ENCODE results near the gene ARHGAP42. TPM values are rescaled to one million over a fixed set of nuclear protein-coding genes. Genes with fewer than 3 reads are reported as not detected.

Gene ARHGAP42
- total RNA-seq, 1 experiment from 2014 or later = 39.1 TPM

GRCh38 chr11:100922121-100922520 is 235.0 kb downstream of the ARHGAP42 start:
- Histone ChIP-seq H2AK5ac (ENCODE audit: insufficient read length, low read length) (no peak overlapping the region), H3K4me2 (ENCODE audit: insufficient read depth, insufficient read length, low read length) (no peak overlapping the region), H2BK15ac (ENCODE audit: low read depth, low read length) (no peak overlapping the region), H4K8ac (replicated peaks; ENCODE audit: insufficient read length, low read depth, low read length) (no peak overlapping the region), H3K23ac (ENCODE audit: insufficient read length, low read depth, low read length) (no peak overlapping the region), H3K14ac (ENCODE audit: insufficient read depth, low read length) (no peak overlapping the region), H3K79me2 (ENCODE audit: insufficient read depth, low read length) (no peaks in the 10 kb centered on the region), H3K9me3 (ENCODE audit: control insufficient read depth, low read depth, low read length) (no peaks in the 10 kb centered on the region), H3K27ac (ENCODE audit: insufficient read length, low read depth, low read length) (no peak overlapping the region), H4K91ac (ENCODE audit: insufficient read length, low read depth, low read length) (no peak overlapping the region), H3K23me2 (ENCODE audit: insufficient read length, low read depth, low read length, poor library complexity, severe bottlenecking) (no peaks in the 10 kb centered on the region), H2AFZ (ENCODE audit: low read length) (no peak overlapping the region), H3K18ac (ENCODE audit: insufficient read length, low read depth, low read length) (no peak overlapping the region), H3K56ac (ENCODE audit: insufficient read length, low read depth, low read length) (no peak overlapping the region), H2BK20ac (ENCODE audit: low read depth, low read length, poor library complexity, severe bottlenecking) (no peak overlapping the region), H3T11ph (ENCODE audit: low read length) (no peak overlapping the region), H3K4me1 (ENCODE audit: insufficient read depth, low read length) (no peaks in the 10 kb centered on the region; the same call in 1 of the 2 replicates), H4K5ac (ENCODE audit: insufficient read length, low read depth, low read length) (no peak overlapping the region), H2BK120ac (ENCODE audit: low read depth, low read length, poor library complexity, severe bottlenecking) (no peak overlapping the region), H4K20me1 (ENCODE audit: control insufficient read depth, insufficient read depth, insufficient read length) (no peaks in the 10 kb centered on the region), H3K79me1 (ENCODE audit: insufficient read depth, low read depth, low read length, poor library complexity, severe bottlenecking) (no peaks in the 10 kb centered on the region), H3K4ac (ENCODE audit: low read depth, low read length) (no peak overlapping the region), H3K9ac (ENCODE audit: extremely low read depth, insufficient read length, low read length) (no peak overlapping the region), H2BK12ac (ENCODE audit: insufficient read length, low read depth, low read length) (no peak overlapping the region), H3K27me3 (ENCODE audit: insufficient read depth, low read length) (no peaks in the 10 kb centered on the region), H2BK5ac (ENCODE audit: insufficient read length, low read length) (no peak overlapping the region)
- whole genome bisulfite sequencing (ENCODE audit: extremely low coverage, insufficient read length, low lambda C conversion rate) = no CpG with 5 or more reads among the region's 5 CpGs
- no peaks in the 10 kb centered on the region; a peak in 1 of 7 replicates for H3K36me3 Mint-ChIP-seq (ENCODE audit: insufficient read depth in 1 of 3, low read depth in 3 of 3)
- H3K9me3 Mint-ChIP-seq = no peaks in the 10 kb centered on the region
- no peak for DNase-seq
- H3K27ac Mint-ChIP-seq = no peak overlapping the region
- TF ChIP-seq CTCF (conservative IDR thresholded peaks at IDR 0.05) = no peak
- no peaks in the 10 kb centered on the region for H3K27me3 Mint-ChIP-seq (ENCODE audit: low read depth)
- H3K4me1 Mint-ChIP-seq = peaks cover 10 to 19% of the 10 kb centered on the region in 2 experiments
- H3K4me3 Mint-ChIP-seq = no peak overlapping the region

Measured in H9 (cell line).